ENCODE results near the gene SDK2.

DNA sequence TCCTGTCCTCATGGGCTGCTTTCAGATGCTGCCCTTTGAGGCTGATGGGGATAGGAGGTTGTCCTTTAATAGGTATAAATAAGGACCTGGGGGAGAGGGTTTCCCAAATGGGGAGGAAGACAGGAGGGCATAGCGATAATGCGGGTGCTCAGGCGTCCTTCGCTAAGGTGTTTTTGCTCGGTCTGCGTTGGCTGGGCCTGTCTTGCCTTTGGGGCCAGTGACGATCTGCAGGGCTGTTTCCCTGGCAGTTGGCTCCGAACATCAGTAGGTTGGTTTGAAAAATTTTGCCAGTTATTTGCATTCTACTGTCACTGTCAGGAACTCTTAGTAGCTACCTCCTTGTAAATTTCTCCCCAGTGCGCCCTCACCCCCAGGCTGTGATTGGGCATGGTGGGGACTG, 294.6 kb downstream of the SDK2 start:
- no peak for TF ChIP-seq GATA2 (IDR thresholded peaks at IDR 0.05; ENCODE audit: low read depth, low read length)
- TF ChIP-seq GATA3 (IDR thresholded peaks at IDR 0.05; ENCODE audit: low read depth, low read length) = no peak

Measured in SH-SY5Y (cell line).